ENCODE data around the gene SORCS2.

DNA sequence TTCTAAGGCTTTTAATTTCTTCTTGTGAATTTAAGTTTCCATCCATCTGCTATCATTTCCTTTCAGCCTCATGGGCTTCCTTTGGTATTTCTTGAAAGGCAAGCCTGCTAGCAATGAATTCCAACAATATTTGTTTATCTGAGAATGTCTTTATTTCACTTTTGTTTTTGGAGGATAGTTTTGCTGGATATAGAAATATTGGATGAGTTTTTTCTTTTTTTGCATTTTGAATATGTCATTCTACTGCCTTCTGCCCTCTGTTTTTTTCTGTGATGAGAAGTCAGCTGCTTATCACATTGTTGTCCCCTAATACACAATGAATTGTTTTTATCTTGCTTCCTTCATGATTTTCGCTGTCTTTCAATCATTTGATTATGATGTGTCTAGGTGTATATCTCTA, 13.2 kb upstream of the SORCS2 start:
- TF ChIP-seq, protein P1, sequence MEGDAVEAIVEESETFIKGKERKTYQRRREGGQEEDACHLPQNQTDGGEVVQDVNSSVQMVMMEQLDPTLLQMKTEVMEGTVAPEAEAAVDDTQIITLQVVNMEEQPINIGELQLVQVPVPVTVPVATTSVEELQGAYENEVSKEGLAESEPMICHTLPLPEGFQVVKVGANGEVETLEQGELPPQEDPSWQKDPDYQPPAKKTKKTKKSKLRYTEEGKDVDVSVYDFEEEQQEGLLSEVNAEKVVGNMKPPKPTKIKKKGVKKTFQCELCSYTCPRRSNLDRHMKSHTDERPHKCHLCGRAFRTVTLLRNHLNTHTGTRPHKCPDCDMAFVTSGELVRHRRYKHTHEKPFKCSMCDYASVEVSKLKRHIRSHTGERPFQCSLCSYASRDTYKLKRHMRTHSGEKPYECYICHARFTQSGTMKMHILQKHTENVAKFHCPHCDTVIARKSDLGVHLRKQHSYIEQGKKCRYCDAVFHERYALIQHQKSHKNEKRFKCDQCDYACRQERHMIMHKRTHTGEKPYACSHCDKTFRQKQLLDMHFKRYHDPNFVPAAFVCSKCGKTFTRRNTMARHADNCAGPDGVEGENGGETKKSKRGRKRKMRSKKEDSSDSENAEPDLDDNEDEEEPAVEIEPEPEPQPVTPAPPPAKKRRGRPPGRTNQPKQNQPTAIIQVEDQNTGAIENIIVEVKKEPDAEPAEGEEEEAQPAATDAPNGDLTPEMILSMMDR (IDR thresholded peaks at IDR 0.05), result no peak
- TF ChIP-seq POLR2A (IDR thresholded peaks at IDR 0.05), result no peak
- TF ChIP-seq POLR2AphosphoS5 (IDR thresholded peaks at IDR 0.05), result no peak

Measured in breast epithelium (tissue), 3 donors.